Activated CD4-positive, CD25-positive, alpha-beta regulatory T cell treated with anti-CD3 and anti-CD28 coated beads, Interleukin-2, amount 50 U/mL, for 72 hours (primary cell): ENCODE results near the gene RETREG1.
"Not testable (repeated sequence)": the region's sequence is repeated elsewhere in the genome, so short reads cannot be mapped to it uniquely, and the experiment has no call there.

Experiments used
- DNase-seq: peaks from one replicate; pipeline ENCODE4 v3.0.0; 2021

Gene RETREG1

GRCh38 chr5:16446993-16447392 lies 169.8 kb downstream of the RETREG1 start:
- DNase-seq, result no peak

GRCh38 chr5:16437977-16438376 lies 178.8 kb downstream of the RETREG1 start:
- DNase-seq, result no peak

- not testable (repeated sequence) for DNase-seq
Measured at GRCh38 chr5:16436065-16436682, 180.6 kb downstream of the RETREG1 start.

GRCh38 chr5:16431490-16431889 lies 185.3 kb downstream of the RETREG1 start:
- no peak for DNase-seq

- no peak for DNase-seq
Measured at GRCh38 chr5:16430349-16431089, 186.3 kb downstream of the RETREG1 start.

GRCh38 chr5:16428359-16428758 lies 188.4 kb downstream of the RETREG1 start:
- no peak for DNase-seq

- no peak for DNase-seq
Measured at GRCh38 chr5:16427587-16427986, 189.2 kb downstream of the RETREG1 start.
